SH-SY5Y (cell line): Measurements from ENCODE around the gene ORM2.

Experiments
- GATA2 ChIP-seq: IDR thresholded peaks from 2 replicates; pipeline ENCODE4 v1.6.1; 2011; ENCODE audit warnings: mild to moderate bottlenecking, low read depth, low read length
- GATA3 ChIP-seq: IDR thresholded peaks from 2 replicates; pipeline ENCODE4 v1.6.1; 2011; ENCODE audit warnings: low read depth, mild to moderate bottlenecking, low read length, moderate library complexity

- TF ChIP-seq GATA3: no peak
- no peak for TF ChIP-seq GATA2
Measured at GRCh38 chr9:114378883-114379282, 49.2 kb downstream of the ORM2 start.
